GM18868 (cell line): Measurements from ENCODE around the gene HERPUD2.
A peak's percentile ranks its signal among the peaks of the same experiment; 100 is the strongest.

Experiments
- ATAC-seq: cut with Tn5 transposase; IDR thresholded peaks from one replicate; pipeline ENCODE4 v1.9.1; 2021; ENCODE audit warnings: mild to moderate bottlenecking, moderate library complexity; ENCODE audit not compliant: unreplicated experiment

The HERPUD2 gene

GRCh38 chr7:35694784-35695472 is at the start of gene HERPUD2:
Gene HERPUD2 (minus strand): TSS chr7:35695135. CDS start chr7:35694330, 805 bp downstream.
- peak; percentile 97 for ATAC-seq

- ATAC-seq, result no peak
These were observed 44.0 kb upstream of the HERPUD2 start for GRCh38 chr7:35738889-35739288.

- no peak for ATAC-seq
These were observed 41.8 kb upstream of the HERPUD2 start for GRCh38 chr7:35736725-35737124.

GRCh38 chr7:35735396-35735795 is 40.5 kb upstream of the HERPUD2 start:
- ATAC-seq, result no peak

- no peak for ATAC-seq
These were observed 39.1 kb upstream of the HERPUD2 start for GRCh38 chr7:35734001-35734483.

GRCh38 chr7:35731349-35731748 is 36.4 kb upstream of the HERPUD2 start:
- no peak for ATAC-seq

GRCh38 chr7:35729061-35729783 is 34.3 kb upstream of the HERPUD2 start:
- ATAC-seq, result peak; percentile 64

GRCh38 chr7:35728412-35729060 is 33.6 kb upstream of the HERPUD2 start:
- ATAC-seq, result no peak

- ATAC-seq, result peak; percentile 22
These were observed 32.6 kb upstream of the HERPUD2 start for GRCh38 chr7:35727571-35727970.

- no peak for ATAC-seq
These were observed 31.7 kb upstream of the HERPUD2 start for GRCh38 chr7:35726654-35727053.

- peak; percentile 15 for ATAC-seq
These were observed 30.3 kb upstream of the HERPUD2 start for GRCh38 chr7:35725280-35725680.

- no peak for ATAC-seq
These were observed 28.1 kb upstream of the HERPUD2 start for GRCh38 chr7:35723011-35723410.

GRCh38 chr7:35722054-35722849 is 27.3 kb upstream of the HERPUD2 start:
- ATAC-seq, result peak; percentile 35

GRCh38 chr7:35721288-35721687 is 26.4 kb upstream of the HERPUD2 start:
- ATAC-seq, result no peak

- no peak for ATAC-seq
These were observed 25.9 kb upstream of the HERPUD2 start for GRCh38 chr7:35720849-35721248.

GRCh38 chr7:35720032-35720431 is 25.1 kb upstream of the HERPUD2 start:
- no peak for ATAC-seq

GRCh38 chr7:35718047-35718446 is 23.1 kb upstream of the HERPUD2 start:
- ATAC-seq, result no peak

GRCh38 chr7:35717516-35717915 is 22.6 kb upstream of the HERPUD2 start:
- ATAC-seq, result no peak

GRCh38 chr7:35717013-35717412 is 22.1 kb upstream of the HERPUD2 start:
- ATAC-seq, result no peak

- ATAC-seq, result no peak
These were observed 21.3 kb upstream of the HERPUD2 start for GRCh38 chr7:35716038-35716803.
